ENCODE measurements around the gene ADH1A. TPM values are rescaled to one million over a fixed set of nuclear protein-coding genes. Genes with fewer than 3 reads are reported as not detected.
A peak's percentile ranks its signal among the peaks of the same experiment; 100 is the strongest.

ADH1A gene
- total RNA-seq, 4 donors from 2014 or later = not detected

DNA sequence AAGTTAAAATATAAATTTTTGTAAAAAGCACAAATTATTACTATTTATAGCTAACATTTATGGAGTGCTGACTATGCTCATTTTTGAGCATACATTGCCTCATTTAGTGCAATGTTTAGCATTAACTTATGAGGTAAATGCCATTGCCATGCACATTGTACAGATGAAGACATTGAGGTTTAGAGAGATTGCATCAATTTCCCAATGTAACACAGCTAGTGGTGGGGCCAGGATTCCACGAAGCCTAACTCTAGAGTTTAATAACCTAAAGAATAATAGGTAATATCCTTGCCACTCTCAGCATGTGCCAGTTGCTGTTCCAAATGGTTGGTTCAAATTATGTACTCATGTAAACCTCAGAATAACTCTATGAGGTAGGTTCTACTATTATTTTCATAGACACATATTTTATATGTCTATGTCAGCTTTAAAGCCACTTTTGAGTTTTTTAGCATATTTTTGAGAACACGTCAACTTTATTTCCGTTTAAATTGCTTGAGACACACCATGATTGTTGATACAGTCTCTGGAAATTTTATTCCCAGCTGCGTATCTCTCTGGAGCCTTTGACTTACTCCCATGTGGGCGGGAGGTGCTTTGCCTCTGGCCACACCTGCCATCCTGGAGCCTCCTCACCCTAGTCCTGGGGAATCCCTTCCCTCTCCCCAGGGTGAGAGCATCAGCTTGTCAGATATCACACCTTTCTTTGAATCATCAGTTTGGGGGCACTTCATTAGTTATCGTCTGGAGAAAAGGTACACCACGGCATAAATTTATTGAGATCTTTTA lies 10.8 kb upstream of the ADH1A start:
- Histone ChIP-seq H3K4me1 (peaks cover 8% of the 10 kb centered on the region), H3K9me3 (no peaks in the 10 kb centered on the region), H3K36me3 (no peaks in the 10 kb centered on the region), H3K27me3 (no peaks in the 10 kb centered on the region), H3K27ac (peak overlapping the region; percentile 59), H3K4me3 (no peak overlapping the region)
- 74% methylated on average over 7 of the region's 7 CpGs for WGBS
- TF ChIP-seq POLR2A (IDR thresholded peaks at IDR 0.05) = no peak
- TF ChIP-seq POLR2AphosphoS5 (IDR thresholded peaks at IDR 0.05) = no peak
- no peak for TF ChIP-seq EP300 (IDR thresholded peaks at IDR 0.05)
- TF ChIP-seq, protein P1, sequence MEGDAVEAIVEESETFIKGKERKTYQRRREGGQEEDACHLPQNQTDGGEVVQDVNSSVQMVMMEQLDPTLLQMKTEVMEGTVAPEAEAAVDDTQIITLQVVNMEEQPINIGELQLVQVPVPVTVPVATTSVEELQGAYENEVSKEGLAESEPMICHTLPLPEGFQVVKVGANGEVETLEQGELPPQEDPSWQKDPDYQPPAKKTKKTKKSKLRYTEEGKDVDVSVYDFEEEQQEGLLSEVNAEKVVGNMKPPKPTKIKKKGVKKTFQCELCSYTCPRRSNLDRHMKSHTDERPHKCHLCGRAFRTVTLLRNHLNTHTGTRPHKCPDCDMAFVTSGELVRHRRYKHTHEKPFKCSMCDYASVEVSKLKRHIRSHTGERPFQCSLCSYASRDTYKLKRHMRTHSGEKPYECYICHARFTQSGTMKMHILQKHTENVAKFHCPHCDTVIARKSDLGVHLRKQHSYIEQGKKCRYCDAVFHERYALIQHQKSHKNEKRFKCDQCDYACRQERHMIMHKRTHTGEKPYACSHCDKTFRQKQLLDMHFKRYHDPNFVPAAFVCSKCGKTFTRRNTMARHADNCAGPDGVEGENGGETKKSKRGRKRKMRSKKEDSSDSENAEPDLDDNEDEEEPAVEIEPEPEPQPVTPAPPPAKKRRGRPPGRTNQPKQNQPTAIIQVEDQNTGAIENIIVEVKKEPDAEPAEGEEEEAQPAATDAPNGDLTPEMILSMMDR (IDR thresholded peaks at IDR 0.05) = no peak
- DNase-seq (ENCODE audit: low spot score in 2 of 2) = no peak

DNA sequence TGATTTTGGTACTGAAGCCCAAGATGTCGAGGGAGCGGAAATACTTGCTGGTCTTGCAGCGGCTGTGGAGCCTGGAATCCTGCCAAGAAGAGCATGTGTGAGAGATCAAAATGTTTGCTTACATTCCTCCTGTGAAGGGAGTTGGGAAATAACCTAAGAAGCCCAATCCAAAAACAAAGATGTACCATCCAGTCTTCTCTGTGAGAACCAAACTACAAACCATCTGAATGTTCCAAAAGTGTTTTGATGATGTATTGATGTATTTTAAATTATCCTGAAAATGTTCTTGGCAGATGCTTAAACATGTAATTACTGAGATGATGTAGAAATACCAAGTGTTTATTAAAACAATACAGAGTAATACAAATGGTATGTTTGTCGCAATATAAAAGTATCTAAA lies 10.1 kb upstream of the ADH1A start:
- TF ChIP-seq POLR2AphosphoS5 (IDR thresholded peaks at IDR 0.05) = peak in 2 of 3 donors; percentile 40 to 75
- TF ChIP-seq EP300 (IDR thresholded peaks at IDR 0.05) = no peak
- DNase-seq (ENCODE audit: low spot score in 2 of 2) = peak; percentile 89 to 94
- no peaks in the 10 kb centered on the region for H3K9me3 ChIP-seq
- no peaks in the 10 kb centered on the region for H3K27me3 ChIP-seq
- 21% methylated on average over 4 of the region's 4 CpGs for WGBS
- H3K4me1 ChIP-seq = peaks cover 8% of the 10 kb centered on the region
- no peak overlapping the region for H3K4me3 ChIP-seq
- H3K27ac ChIP-seq = peak overlapping the region; percentile 7
- no peaks in the 10 kb centered on the region for H3K36me3 ChIP-seq

DNA sequence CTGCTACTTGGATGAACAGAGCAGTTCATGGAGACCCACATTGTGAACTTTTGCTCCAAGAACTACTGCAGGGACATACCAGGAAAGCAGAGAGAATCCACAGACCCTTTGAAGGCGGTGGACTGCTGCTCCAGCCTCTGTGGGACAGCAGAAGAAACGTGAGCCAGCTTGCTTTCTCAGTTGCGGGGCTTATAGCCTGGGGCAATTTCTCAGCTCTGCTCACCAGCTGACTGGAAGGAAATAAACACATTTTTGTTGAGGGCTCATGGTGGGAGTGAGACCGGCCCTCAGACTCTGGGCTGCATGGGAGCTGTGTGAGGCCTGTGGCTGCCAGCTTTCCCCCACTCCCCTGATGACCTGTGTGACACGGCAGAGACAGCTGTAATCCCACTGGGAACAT lies 2.6 kb upstream of the ADH1A start:
- Histone ChIP-seq H3K27me3 (no peaks in the 10 kb centered on the region), H3K27ac (no peak overlapping the region), H3K4me3 (no peak overlapping the region), H3K4me1 (no peaks in the 10 kb centered on the region), H3K36me3 (no peaks in the 10 kb centered on the region), H3K9me3 (no peaks in the 10 kb centered on the region)
- TF ChIP-seq EP300 (IDR thresholded peaks at IDR 0.05) (no peak), POLR2A (IDR thresholded peaks at IDR 0.05) (no peak), POLR2AphosphoS5 (IDR thresholded peaks at IDR 0.05) (no peak)
- TF ChIP-seq, protein P1 (IDR thresholded peaks at IDR 0.05) = no peak
- WGBS = 72% methylated on average over 5 of the region's 5 CpGs
- DNase-seq (ENCODE audit: low spot score in 2 of 2) = no peak

DNA sequence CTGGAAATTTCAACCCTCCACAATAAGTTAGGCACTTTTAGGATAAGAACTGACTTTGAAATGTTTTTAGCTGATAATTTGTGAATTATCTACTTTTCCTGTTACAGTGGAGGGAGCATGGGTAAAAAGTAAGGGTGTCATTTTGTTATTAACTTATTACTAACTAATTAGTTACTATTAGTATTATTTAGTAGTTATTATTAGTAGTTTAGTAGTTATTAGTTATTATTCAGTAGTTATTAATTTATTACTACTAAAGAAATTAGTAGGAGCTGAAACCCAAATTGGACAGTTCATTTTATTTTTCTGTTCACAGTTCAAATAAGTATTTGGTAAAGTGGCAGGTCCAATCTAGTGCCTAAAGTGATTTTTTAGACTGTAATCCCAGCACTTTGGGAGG lies 5.4 kb downstream of the ADH1A start:
- H3K27me3 ChIP-seq = no peaks in the 10 kb centered on the region
- no peaks in the 10 kb centered on the region for H3K9me3 ChIP-seq
- H3K4me3 ChIP-seq = no peak overlapping the region
- no peaks in the 10 kb centered on the region for H3K4me1 ChIP-seq
- no peaks in the 10 kb centered on the region for H3K36me3 ChIP-seq
- no peak for TF ChIP-seq POLR2A (IDR thresholded peaks at IDR 0.05)
- no peak for TF ChIP-seq POLR2AphosphoS5 (IDR thresholded peaks at IDR 0.05)
- TF ChIP-seq EP300 (IDR thresholded peaks at IDR 0.05) = no peak
- TF ChIP-seq, protein P1 (IDR thresholded peaks at IDR 0.05) = no peak
- H3K27ac ChIP-seq = no peak overlapping the region
- no peak for DNase-seq (ENCODE audit: low spot score in 2 of 2)

DNA sequence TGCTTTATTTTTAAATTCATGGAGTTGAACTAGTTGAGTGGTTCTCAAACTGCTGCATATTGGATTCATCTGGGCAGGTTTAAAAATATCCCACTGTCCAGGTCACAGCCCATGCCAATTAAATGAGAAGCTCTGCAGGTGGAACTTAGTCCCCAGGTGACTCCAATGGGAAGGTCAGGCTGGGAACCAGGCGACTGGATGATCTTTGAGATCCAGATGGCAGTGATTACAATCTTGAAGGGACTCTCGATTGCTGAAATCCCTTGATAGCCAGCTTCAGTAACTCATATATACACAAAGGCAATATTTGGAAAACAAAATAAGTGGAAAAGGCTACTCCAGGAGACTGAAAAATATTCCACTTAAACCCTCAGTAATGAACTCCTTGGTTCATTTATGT lies 8.1 kb downstream of the ADH1A start:
- Histone ChIP-seq H3K4me3 (no peak overlapping the region), H3K36me3 (no peaks in the 10 kb centered on the region), H3K9me3 (no peaks in the 10 kb centered on the region), H3K27me3 (no peaks in the 10 kb centered on the region), H3K27ac (no peak overlapping the region), H3K4me1 (no peaks in the 10 kb centered on the region)
- TF ChIP-seq POLR2AphosphoS5 (IDR thresholded peaks at IDR 0.05) (no peak), EP300 (IDR thresholded peaks at IDR 0.05) (no peak), POLR2A (IDR thresholded peaks at IDR 0.05) (no peak)
- TF ChIP-seq, protein P1 (IDR thresholded peaks at IDR 0.05) = no peak
- WGBS = 70% methylated on average over 2 of the region's 2 CpGs
- no peak for DNase-seq (ENCODE audit: low spot score in 2 of 2)
